ENCODE data around the gene PDP2.

- TF ChIP-seq, protein P1, sequence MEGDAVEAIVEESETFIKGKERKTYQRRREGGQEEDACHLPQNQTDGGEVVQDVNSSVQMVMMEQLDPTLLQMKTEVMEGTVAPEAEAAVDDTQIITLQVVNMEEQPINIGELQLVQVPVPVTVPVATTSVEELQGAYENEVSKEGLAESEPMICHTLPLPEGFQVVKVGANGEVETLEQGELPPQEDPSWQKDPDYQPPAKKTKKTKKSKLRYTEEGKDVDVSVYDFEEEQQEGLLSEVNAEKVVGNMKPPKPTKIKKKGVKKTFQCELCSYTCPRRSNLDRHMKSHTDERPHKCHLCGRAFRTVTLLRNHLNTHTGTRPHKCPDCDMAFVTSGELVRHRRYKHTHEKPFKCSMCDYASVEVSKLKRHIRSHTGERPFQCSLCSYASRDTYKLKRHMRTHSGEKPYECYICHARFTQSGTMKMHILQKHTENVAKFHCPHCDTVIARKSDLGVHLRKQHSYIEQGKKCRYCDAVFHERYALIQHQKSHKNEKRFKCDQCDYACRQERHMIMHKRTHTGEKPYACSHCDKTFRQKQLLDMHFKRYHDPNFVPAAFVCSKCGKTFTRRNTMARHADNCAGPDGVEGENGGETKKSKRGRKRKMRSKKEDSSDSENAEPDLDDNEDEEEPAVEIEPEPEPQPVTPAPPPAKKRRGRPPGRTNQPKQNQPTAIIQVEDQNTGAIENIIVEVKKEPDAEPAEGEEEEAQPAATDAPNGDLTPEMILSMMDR (IDR thresholded peaks at IDR 0.05), result no peak
- no peak for TF ChIP-seq EP300 (IDR thresholded peaks at IDR 0.05; ENCODE audit: low read depth)
These were observed 39.4 kb downstream of the PDP2 start for GRCh38 chr16:66919569-66920298.

Data from transverse colon (tissue), 3 donors.